Endodermal cell (in vitro differentiated cells): ENCODE data around the gene OR2A5. TPM values are rescaled to one million over a fixed set of nuclear protein-coding genes. Genes with fewer than 3 reads are reported as not detected.

ENCODE experiments used
- DNase-seq: peaks from one replicate; pipeline ENCODE4 v3.0.0-alpha.2; 2017
- H3K27ac ChIP-seq: 2 replicates; pipeline ENCODE4 v1.5.1; 2013; ENCODE audit warnings: mild to moderate bottlenecking, low read depth, low read length, moderate library complexity
- H3K27me3 ChIP-seq: 2 replicates; pipeline ENCODE4 v1.6.1; 2013; ENCODE audit warnings: mild to moderate bottlenecking, low read length, moderate library complexity; ENCODE audit not compliant: insufficient read depth, control insufficient read depth, poor library complexity, severe bottlenecking
- H3K36me3 ChIP-seq: 2 replicates; pipeline ENCODE4 v1.7.0; 2013; ENCODE audit warnings: mild to moderate bottlenecking, low read length, moderate library complexity; ENCODE audit not compliant: control insufficient read depth, insufficient read depth
- H3K4me1 ChIP-seq: one replicate; pipeline ENCODE4 v1.7.0; 2013; ENCODE audit warnings: low read length; ENCODE audit not compliant: control insufficient read depth, insufficient read depth
- H3K4me3 ChIP-seq: 2 replicates; pipeline ENCODE4 v1.5.1; 2013; ENCODE audit warnings: mild to moderate bottlenecking, low read length, moderate library complexity
- H3K9ac ChIP-seq: 2 replicates; pipeline ENCODE4 v1.6.1; 2013; ENCODE audit warnings: mild to moderate bottlenecking, low read length, moderate library complexity; ENCODE audit not compliant: poor library complexity, severe bottlenecking; ENCODE audit errors: extremely low read depth
- H3K9me3 ChIP-seq: 2 replicates; pipeline ENCODE4 v1.6.1; 2013; ENCODE audit warnings: mild to moderate bottlenecking, low read length, moderate library complexity; ENCODE audit not compliant: control insufficient read depth
- H3K27ac Mint-ChIP-seq: 2 replicates; pipeline ENCODE4 v1.8.0; 2020; ENCODE audit warnings: mixed read lengths
- H3K27me3 Mint-ChIP-seq: 2 replicates; pipeline ENCODE4 v1.8.0; 2021; ENCODE audit warnings: mild to moderate bottlenecking, mixed read lengths; ENCODE audit not compliant: insufficient read depth
- H3K36me3 Mint-ChIP-seq: 2 replicates; pipeline ENCODE4 v1.8.0; 2020; ENCODE audit warnings: low read depth, mixed read lengths
- H3K4me1 Mint-ChIP-seq: 2 replicates; pipeline ENCODE4 v1.8.0; 2020; ENCODE audit warnings: mixed read lengths
- H3K4me3 Mint-ChIP-seq: 2 replicates; pipeline ENCODE4 v1.8.0; 2020; ENCODE audit warnings: mild to moderate bottlenecking, moderate library complexity, mixed read lengths
- H3K9me3 Mint-ChIP-seq: 2 replicates; pipeline ENCODE4 v1.8.0; 2020; ENCODE audit warnings: mild to moderate bottlenecking, mixed read lengths
- WGBS, 2 experiments: methylation state at CpG; one replicate each; pipeline versions ENCODE4 v1.1.5 to v1.1.7; 2013; ENCODE audit warnings: missing lambda C conversion rate in 2 of 2, mixed read lengths in 1 of 2; ENCODE audit not compliant: insufficient coverage in 1 of 2, insufficient read length in 1 of 2; 5-methylcytosine and 5-hydroxymethylcytosine counted together
- total RNA-seq, 2 donors: library from RNA; stranded (reverse); fragmentation: NEBNext Ultra II Directional in 1 of 2; extraction: Animal tissue kit (Norgen Biotek cat#: 25700) in 1 of 2; gene quantifications; 2 replicates in 1 of 2; 3 replicates in 1 of 2; pipeline ENCODE4 v1.2.1, GENCODE V29; 2021
- TF ChIP-seq, protein P1 (sequence below): fragments of 200-600 bp; sonication (generic); conservative IDR thresholded peaks from 2 replicates; pipeline ENCODE4 v1.5.0; 2021; ENCODE audit warnings: antibody characterized with exemption, mild to moderate bottlenecking

The OR2A5 gene
- total RNA-seq, 2 donors from 2014 or later: not detected

DNA sequence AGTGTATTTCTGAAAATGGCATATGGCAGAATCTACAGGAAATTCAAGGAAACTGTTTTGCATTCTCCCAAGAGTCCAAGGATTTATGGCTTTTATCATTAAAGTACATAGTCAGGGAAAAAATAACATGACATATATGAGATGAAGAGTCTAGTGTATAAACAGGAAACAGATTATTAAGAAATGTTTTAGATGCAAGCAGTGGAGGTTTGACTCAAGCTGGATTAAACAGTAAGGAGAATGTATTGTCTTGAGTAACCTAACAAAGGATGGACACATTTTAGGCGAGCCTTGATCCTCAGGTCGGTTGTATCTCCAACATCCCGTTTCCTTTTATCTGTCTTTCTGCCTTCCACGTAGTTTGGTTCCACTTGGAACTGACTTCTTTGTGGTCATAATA is 30.7 kb upstream of the OR2A5 start:
- Histone ChIP-seq H3K9me3 (no peaks in the 10 kb centered on the region), H3K27ac (no peak overlapping the region), H3K4me3 (no peak overlapping the region), H3K27me3 (no peaks in the 10 kb centered on the region), H3K4me1 (peaks cover 4% of the 10 kb centered on the region), H3K9ac (no peak overlapping the region), H3K36me3 (no peaks in the 10 kb centered on the region)
- Mint-ChIP-seq H3K36me3 (no peaks in the 10 kb centered on the region), H3K4me1 (peaks cover 13% of the 10 kb centered on the region), H3K4me3 (no peak overlapping the region), H3K27me3 (no peaks in the 10 kb centered on the region), H3K27ac (no peak overlapping the region), H3K9me3 (no peaks in the 10 kb centered on the region)
- no peak for DNase-seq
- WGBS, 2 experiments: 79 to 80% methylated on average over 4 of the region's 4 CpGs
- TF ChIP-seq, protein P1, sequence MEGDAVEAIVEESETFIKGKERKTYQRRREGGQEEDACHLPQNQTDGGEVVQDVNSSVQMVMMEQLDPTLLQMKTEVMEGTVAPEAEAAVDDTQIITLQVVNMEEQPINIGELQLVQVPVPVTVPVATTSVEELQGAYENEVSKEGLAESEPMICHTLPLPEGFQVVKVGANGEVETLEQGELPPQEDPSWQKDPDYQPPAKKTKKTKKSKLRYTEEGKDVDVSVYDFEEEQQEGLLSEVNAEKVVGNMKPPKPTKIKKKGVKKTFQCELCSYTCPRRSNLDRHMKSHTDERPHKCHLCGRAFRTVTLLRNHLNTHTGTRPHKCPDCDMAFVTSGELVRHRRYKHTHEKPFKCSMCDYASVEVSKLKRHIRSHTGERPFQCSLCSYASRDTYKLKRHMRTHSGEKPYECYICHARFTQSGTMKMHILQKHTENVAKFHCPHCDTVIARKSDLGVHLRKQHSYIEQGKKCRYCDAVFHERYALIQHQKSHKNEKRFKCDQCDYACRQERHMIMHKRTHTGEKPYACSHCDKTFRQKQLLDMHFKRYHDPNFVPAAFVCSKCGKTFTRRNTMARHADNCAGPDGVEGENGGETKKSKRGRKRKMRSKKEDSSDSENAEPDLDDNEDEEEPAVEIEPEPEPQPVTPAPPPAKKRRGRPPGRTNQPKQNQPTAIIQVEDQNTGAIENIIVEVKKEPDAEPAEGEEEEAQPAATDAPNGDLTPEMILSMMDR: no peak

DNA sequence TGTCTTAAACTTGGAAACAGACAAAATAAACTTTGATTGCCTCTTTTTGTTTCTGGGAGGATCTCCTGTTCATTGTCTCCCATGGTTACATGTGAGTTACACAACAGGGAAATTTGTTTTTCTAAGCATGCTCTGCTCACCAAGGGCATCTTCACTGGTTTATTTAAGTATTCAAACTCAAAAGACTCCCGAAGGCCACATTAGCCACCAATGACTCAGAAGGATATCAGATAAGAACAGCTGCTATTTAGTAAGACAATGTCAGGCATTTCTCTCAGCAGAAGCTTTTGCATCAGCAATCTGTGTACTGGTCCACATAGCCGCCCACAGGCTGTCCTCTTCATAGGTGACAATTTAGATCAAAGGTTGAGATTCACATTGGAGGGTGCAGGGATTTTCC is 29.3 kb upstream of the OR2A5 start:
- Mint-ChIP-seq H3K4me1 (peaks cover 13% of the 10 kb centered on the region), H3K27me3 (no peaks in the 10 kb centered on the region), H3K36me3 (no peaks in the 10 kb centered on the region), H3K4me3 (no peak overlapping the region), H3K9me3 (no peaks in the 10 kb centered on the region), H3K27ac (no peak overlapping the region)
- TF ChIP-seq, protein P1: no peak
- Histone ChIP-seq H3K9ac (no peak overlapping the region), H3K27me3 (peaks cover 5% of the 10 kb centered on the region), H3K36me3 (no peaks in the 10 kb centered on the region), H3K4me1 (peaks cover 4% of the 10 kb centered on the region), H3K4me3 (no peak overlapping the region), H3K9me3 (no peaks in the 10 kb centered on the region), H3K27ac (no peak overlapping the region)
- DNase-seq: no peak
- 71 to 72% methylated on average over 2 of the region's 2 CpGs for WGBS, 2 experiments

DNA sequence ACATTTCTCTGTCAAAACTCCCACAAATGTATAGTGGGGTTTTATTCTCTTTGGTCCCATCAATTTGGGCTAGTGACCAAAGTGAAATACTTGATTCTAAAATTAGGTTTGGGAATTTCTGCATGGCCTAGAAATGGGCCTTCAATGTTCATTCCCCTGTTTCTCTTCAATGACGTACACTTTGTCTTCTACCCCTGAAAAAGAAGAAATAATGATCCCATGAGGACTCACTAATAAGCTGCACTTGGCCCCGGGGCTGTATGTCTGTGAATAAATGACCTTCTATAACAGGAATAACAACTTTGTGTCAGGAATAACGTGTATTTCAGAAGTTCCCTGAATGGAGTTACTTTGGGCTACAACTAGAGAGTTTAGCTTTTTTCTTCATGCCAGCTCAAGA is 28.4 kb upstream of the OR2A5 start:
- Mint-ChIP-seq H3K4me3 (no peak overlapping the region), H3K4me1 (peaks cover 13% of the 10 kb centered on the region), H3K27me3 (no peaks in the 10 kb centered on the region), H3K9me3 (no peaks in the 10 kb centered on the region), H3K36me3 (no peaks in the 10 kb centered on the region), H3K27ac (no peak overlapping the region)
- H3K9me3 ChIP-seq: no peaks in the 10 kb centered on the region
- peaks cover 4% of the 10 kb centered on the region for H3K4me1 ChIP-seq
- TF ChIP-seq, protein P1: no peak
- DNase-seq: no peak
- no peak overlapping the region for H3K9ac ChIP-seq
- H3K4me3 ChIP-seq: no peak overlapping the region
- H3K36me3 ChIP-seq: no peaks in the 10 kb centered on the region
- 80 to 90% methylated on average over 2 to 3 of the region's 3 CpGs for WGBS, 2 experiments
- no peak overlapping the region for H3K27ac ChIP-seq
- H3K27me3 ChIP-seq: peaks cover 5% of the 10 kb centered on the region
